Astrocyte (in vitro differentiated cells and primary cell): ENCODE results near the gene PKLR.

Experiments
- CTCF ChIP-seq: IDR thresholded peaks from 2 replicates; pipeline ENCODE4 v1.5.1; 2011; ENCODE audit warnings: low read depth, mild to moderate bottlenecking, inconsistent platforms, low read length, moderate library complexity; ENCODE audit not compliant: insufficient read depth
- EZH2 ChIP-seq: IDR thresholded peaks from 2 replicates; pipeline ENCODE4 v1.6.1; 2012; ENCODE audit warnings: mild to moderate bottlenecking, low read length, inconsistent platforms; ENCODE audit not compliant: insufficient read depth

GRCh38 chr1:155296661-155297060 is 4.6 kb downstream of the PKLR start:
- TF ChIP-seq CTCF (no peak), EZH2 (no peak)
